K562 (cell line): ENCODE results near the gene ESCO1. TPM values are rescaled to one million over a fixed set of nuclear protein-coding genes. Genes with fewer than 3 reads are reported as not detected.

ENCODE experiments used
- ATAC-seq: fragments of 200-7000 bp; cut with Tn5 transposase; 3 replicates; pipeline ENCODE4 v1.9.1; 2020; ENCODE audit warnings: moderate library complexity
- BruUV-seq: library from RNA; stranded (reverse); fragments of 400-500 nt; replicated peaks from 2 replicates; lab custom pipeline; 2021; lab: Mats Ljungman, UMichigan
- CTCF ChIA-PET: fragments of 300-600 bp; formaldehyde crosslinking; extraction: SDS; loops from one replicate; lab custom pipeline; 2021; ENCODE audit warnings: low intra/inter-chr PET ratio; lab: Yijun Ruan, JAX
- POLR2A ChIA-PET: fragments of 300-600, 350-650 bp; sonication (Branson Sonifier 250); formaldehyde crosslinking; extraction: SDS; loops from one replicate; lab custom pipeline; 2021; ENCODE audit warnings: antibody characterized with exemption, inconsistent platforms; lab: Yijun Ruan, JAX
- DNase-seq, 4 experiments: peaks; one replicate each; pipeline versions ENCODE4 v3.0.0 to v3.0.0-alpha.2; 2011 to 2018; ENCODE audit warnings: low spot score in 3 of 4, mixed read lengths in 3 of 4; ENCODE audit errors: extremely low read depth in 1 of 4
- FAIRE-seq: peaks from 2 replicates; lab custom pipeline; 2011; peaks lifted over from hg19 to GRCh38; lab: Jason Lieb, UNC
- H2AFZ ChIP-seq: 2 replicates; pipeline ENCODE4 v1.6.0; 2011; ENCODE audit warnings: low read depth, low read length, control low read depth, inconsistent platforms
- H3K27ac ChIP-seq: fragments of 200-600 bp; 3 replicates; pipeline ENCODE4 v1.8.0; 2011; ENCODE audit warnings: low read depth, mild to moderate bottlenecking, control low read depth, inconsistent platforms, low read length, moderate library complexity, mixed read lengths; ENCODE audit errors: extremely low read depth
- H3K27me3 ChIP-seq, 2 experiments: fragments of 300-600 bp in 1 of 2; 2 replicates in 1 of 2; 3 replicates in 1 of 2; pipeline versions ENCODE4 v1.6.0 to v1.8.0; 2011; ENCODE audit warnings: inconsistent platforms in 2 of 2, low read length in 2 of 2, mild to moderate bottlenecking in 1 of 2, mixed read lengths in 1 of 2, moderate library complexity in 1 of 2; ENCODE audit not compliant: control insufficient read depth in 2 of 2, insufficient read depth in 2 of 2
- H3K36me3 ChIP-seq: fragments of 300-600 bp; 3 replicates; pipeline ENCODE4 v1.8.0; 2011; ENCODE audit warnings: mild to moderate bottlenecking, low read length, inconsistent platforms; ENCODE audit not compliant: control insufficient read depth, insufficient read depth
- H3K4me1 ChIP-seq, 2 experiments: fragments of 200-600 bp in 1 of 2; replicated peaks in 1 of 2; 2 replicates in 1 of 2; 3 replicates in 1 of 2; pipeline versions ENCODE4 v1.5.1 to v1.8.0; 2011; ENCODE audit warnings: inconsistent platforms in 2 of 2, low read length in 2 of 2, mild to moderate bottlenecking in 1 of 2, mixed read lengths in 1 of 2, moderate library complexity in 1 of 2; ENCODE audit not compliant: control insufficient read depth in 2 of 2, insufficient read depth in 2 of 2
- H3K4me2 ChIP-seq: 2 replicates; pipeline ENCODE4 v1.6.1; 2011; ENCODE audit warnings: low read length, control low read depth, inconsistent platforms, mixed read lengths; ENCODE audit not compliant: insufficient read depth
- H3K4me3 ChIP-seq: fragments of 200-600 bp; sonication (generic), shearing (Covaris generic); 2 replicates; pipeline ENCODE4 v1.5.1; 2016; ENCODE audit warnings: control low read depth, inconsistent platforms
- H3K79me2 ChIP-seq: fragments of 200-600 bp; 3 replicates; pipeline ENCODE4 v1.8.0; 2011; ENCODE audit warnings: low read length, inconsistent platforms; ENCODE audit not compliant: control insufficient read depth, insufficient read depth
- H3K9ac ChIP-seq, 2 experiments: 2 replicates each; pipeline versions ENCODE4 v1.6.0 to v1.6.1; 2011; ENCODE audit warnings: low read depth in 2 of 2, low read length in 2 of 2, control low read depth in 1 of 2, inconsistent platforms in 1 of 2, mild to moderate bottlenecking in 1 of 2, mixed read lengths in 1 of 2; ENCODE audit not compliant: insufficient read depth in 1 of 2
- H3K9me1 ChIP-seq: one replicate; pipeline ENCODE4 v1.6.0; 2011; ENCODE audit warnings: inconsistent platforms, mild to moderate bottlenecking, low read length, moderate library complexity; ENCODE audit not compliant: control insufficient read depth, insufficient read depth
- H3K9me3 ChIP-seq: replicated peaks from 2 replicates; pipeline ENCODE4 v1.5.1; 2011; ENCODE audit warnings: low read depth, low read length, inconsistent platforms; ENCODE audit not compliant: control insufficient read depth, insufficient read depth
- H4K20me1 ChIP-seq: replicated peaks from 2 replicates; pipeline ENCODE4 v1.6.1; 2011; ENCODE audit warnings: low read length, inconsistent platforms, mixed read lengths; ENCODE audit not compliant: control insufficient read depth, insufficient read depth
- CBFA2T3 ChIP-seq: fragments of 450-650 bp; IDR thresholded peaks from 2 replicates; pipeline ENCODE4 v1.6.1; 2017
- CBFB ChIP-seq: sonication (generic); formaldehyde crosslinking; IDR thresholded peaks from 2 replicates; pipeline ENCODE4 v1.4.0; 2020; ENCODE audit warnings: mild to moderate bottlenecking, missing genetic modification reagents
- CEBPB ChIP-seq: fragments of 450-650 bp; IDR thresholded peaks from 2 replicates; pipeline ENCODE4 v1.6.1; 2016; ENCODE audit warnings: missing genetic modification characterization, missing compliant biosample characterization
- MECOM ChIP-seq: fragments of 250-450 bp; sonication (Bioruptor Pico); IDR thresholded peaks from 2 replicates; pipeline ENCODE4 v1.8.0; 2022; ENCODE audit warnings: inconsistent platforms
- RCOR1 ChIP-seq, 2 experiments: IDR thresholded peaks; 2 replicates each; pipeline ENCODE4 v1.6.1; 2012; ENCODE audit warnings: low read depth in 2 of 2, low read length in 2 of 2, borderline replicate concordance in 1 of 2, improper control_type of control experiment in 1 of 2
- SMARCE1 ChIP-seq: fragments of 450-650 bp; IDR thresholded peaks from 2 replicates; pipeline ENCODE4 v1.7.1; 2016; ENCODE audit warnings: mild to moderate bottlenecking
- SREBF2 ChIP-seq: sonication (generic); formaldehyde crosslinking; IDR thresholded peaks from 2 replicates; pipeline ENCODE4 v1.4.0; 2020; ENCODE audit warnings: mild to moderate bottlenecking, missing genetic modification reagents
- ZNF766 ChIP-seq: fragments of 200-800 bp; sonication (Bioruptor generic); conservative IDR thresholded peaks from 2 replicates; pipeline ENCODE4 v1.6.1; 2016; ENCODE audit warnings: missing genetic modification characterization, missing compliant biosample characterization
- ZNF778 ChIP-seq: fragments of 450-650 bp; formaldehyde crosslinking; IDR thresholded peaks from 2 replicates; pipeline ENCODE4 v1.4.0; 2020; ENCODE audit warnings: mild to moderate bottlenecking, moderate library complexity
- WGBS: fragments of 100-300 bp; shearing (Covaris generic); methylation state at CpG from one replicate; pipeline ENCODE4 v1.1.6; 2016; ENCODE audit warnings: low coverage, mixed read lengths; ENCODE audit not compliant: insufficient coverage; ENCODE audit errors: missing lambda C conversion rate; 5-methylcytosine and 5-hydroxymethylcytosine counted together
- in situ Hi-C: fragments of 300-500 bp; cut with MboI; formaldehyde crosslinking; loops from 4 replicates; pipeline ENCODE4 v1.15.0; 2018; ENCODE audit warnings: inconsistent platforms, mixed read lengths
- intact Hi-C: fragments of 100-400 bp; cut with micrococcal nuclease; formaldehyde crosslinking; loops from 2 replicates; pipeline ENCODE4 v1.14.2; 2022
- polyA plus RNA-seq, 8 experiments: library from polyadenylated mRNA; depleted of rRNA in 4 of 8; stranded (reverse) in 5 of 8; unstranded in 3 of 8; fragments of >200 nt; fragmentation: Nextera tagmentation in 2 of 8; fragmentation: Illumina TruSeq in 1 of 8; extraction: Ambion mirVana in 2 of 8; extraction: Trizol in 1 of 8; gene quantifications; 2 replicates each; pipeline versions ENCODE4 v1.2.1 to v1.2.3, GENCODE V29; 2011 to 2014; ENCODE audit warnings: inconsistent platforms in 1 of 8, missing spikeins in 1 of 8
- total RNA-seq, 7 experiments: library from RNA; depleted of rRNA in 6 of 7; stranded (reverse); fragments of >200 nt in 6 of 7; fragmentation: Illumina TruSeq in 2 of 7; extraction: Trizol in 2 of 7; gene quantifications; 2 replicates each; pipeline versions ENCODE4 v1.2.1 to v1.2.3, GENCODE V29; 2011 to 2021; ENCODE audit warnings: low replicate concordance in 1 of 7
- TF ChIP-seq, protein P1 (sequence below), 2 experiments: fragments of 450-650 bp in 1 of 2; IDR thresholded peaks; 2 replicates each; pipeline ENCODE4 v1.6.1; 2011 to 2017; ENCODE audit warnings: low read depth in 2 of 2, antibody characterized with exemption in 1 of 2, borderline replicate concordance in 1 of 2, low read length in 1 of 2, mild to moderate bottlenecking in 1 of 2, mixed read lengths in 1 of 2; ENCODE audit not compliant: control insufficient read depth in 1 of 2
- TF ChIP-seq, protein P2 (sequence below): fragments of 250-450 bp; sonication (Bioruptor Pico); IDR thresholded peaks from 2 replicates; pipeline ENCODE4 v1.4.0; 2020; ENCODE audit warnings: mild to moderate bottlenecking, moderate library complexity, borderline replicate concordance

Gene ESCO1
- total and polyA plus RNA-seq, 9 of the 15 experiments (the other 6 are each of a cell fraction or from before 2014, with no cell fraction given): 15.0 to 31.3 (median 19.6) TPM

DNA sequence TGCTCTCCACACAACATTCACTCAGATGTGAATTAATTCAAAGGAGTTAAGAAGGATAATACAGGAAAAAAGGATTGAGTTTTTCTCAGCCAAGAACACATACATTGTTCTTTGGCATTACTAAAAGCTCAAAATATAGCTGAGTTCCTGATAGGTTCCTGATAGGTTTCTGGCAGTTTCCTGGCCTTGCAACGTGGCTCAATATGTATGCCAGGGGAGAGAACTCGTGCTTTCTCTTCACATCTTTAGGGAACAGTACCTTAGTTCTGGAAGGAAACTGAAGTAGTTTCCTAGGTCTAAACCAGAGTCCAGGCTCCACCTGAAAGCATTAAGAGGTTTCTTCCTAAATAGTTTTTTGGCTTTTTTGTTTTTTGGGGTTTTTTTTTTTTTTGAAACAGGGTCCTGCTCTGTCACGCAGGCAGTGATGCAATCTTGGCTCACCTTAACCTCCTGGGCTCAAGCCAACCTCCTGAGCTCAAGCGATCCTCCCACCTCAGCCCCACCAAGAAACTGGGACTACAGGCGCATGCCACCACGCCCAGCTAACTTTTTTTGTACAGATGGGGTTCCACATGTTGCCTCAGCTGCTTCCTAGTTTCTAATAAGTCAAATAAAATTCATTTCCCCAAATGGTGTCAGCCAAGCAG, 42.8 kb downstream of the ESCO1 start (continued):
- peak; percentile 55 for TF ChIP-seq SMARCE1
- no peak for TF ChIP-seq ZNF778 (CRISPR knock-in tag)
- peak; percentile 70 for TF ChIP-seq CEBPB (tag)
- peak; percentile 22; the same call in 1 of the 2 replicates for TF ChIP-seq MECOM (CRISPR knock-in tag)
- TF ChIP-seq RCOR1 (IDR thresholded peaks at IDR 0.05; ENCODE audit: borderline replicate concordance in 1 of 2, low read depth in 2 of 2, low read length in 2 of 2): 0 out of 4 replicates have a peak, but pooled peaks of 1 of the 2 experiments have one; percentile 32

DNA sequence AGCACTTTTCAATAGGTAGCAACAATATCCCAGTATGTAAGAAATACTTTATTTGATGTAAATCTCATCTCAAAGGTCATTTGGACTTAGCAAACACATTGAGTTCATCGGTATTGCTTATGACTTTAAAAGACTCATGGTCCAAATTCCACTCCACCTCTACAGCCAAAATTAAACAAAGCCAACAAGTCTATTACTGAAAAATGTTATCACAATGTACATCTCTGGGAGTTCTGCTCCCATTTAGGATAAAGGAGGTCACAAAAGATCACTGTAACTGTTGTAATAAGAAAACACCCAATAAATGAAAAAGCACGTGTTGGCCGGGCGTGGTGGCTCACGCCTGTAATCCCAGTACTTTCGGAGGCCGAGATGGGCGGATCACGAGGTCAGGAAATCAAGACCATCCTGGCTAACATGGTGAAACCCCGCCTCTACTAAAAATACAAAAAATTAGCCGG, 50.0 kb downstream of the ESCO1 start:
- CTCF ChIA-PET: no interaction called here
- H3K79me2 ChIP-seq: no peaks in the 10 kb centered on the region
- FAIRE-seq: no peak
- no peak for ATAC-seq
- intact Hi-C loops: no loop called here
- POLR2A ChIA-PET: no interaction called here
- no peaks in the 10 kb centered on the region for H3K9me3 ChIP-seq
- H4K20me1 ChIP-seq: no peaks in the 10 kb centered on the region
- no peak overlapping the region for H3K27ac ChIP-seq
- no peak overlapping the region for H3K9ac ChIP-seq
- no peak overlapping the region for H2AFZ ChIP-seq
- no peaks in the 10 kb centered on the region for H3K27me3 ChIP-seq
- in situ Hi-C loops: no loop called here
- no TSS peak for BruUV-seq
- 95% methylated on average over 6 of the region's 11 CpGs for WGBS
- H3K4me1 ChIP-seq: peaks cover 0 to 1% of the 10 kb centered on the region in 2 experiments; a peak in 1 of 5 replicates
- peaks cover 52% of the 10 kb centered on the region for H3K36me3 ChIP-seq
- H3K4me2 ChIP-seq: no peak overlapping the region
- no peak overlapping the region for H3K4me3 ChIP-seq
- no peaks in the 10 kb centered on the region for H3K9me1 ChIP-seq
- DNase-seq: no peak
- no peak for TF ChIP-seq ZNF766
- TF ChIP-seq CBFB: no peak
- TF ChIP-seq CBFA2T3: no peak
- TF ChIP-seq, protein P1, sequence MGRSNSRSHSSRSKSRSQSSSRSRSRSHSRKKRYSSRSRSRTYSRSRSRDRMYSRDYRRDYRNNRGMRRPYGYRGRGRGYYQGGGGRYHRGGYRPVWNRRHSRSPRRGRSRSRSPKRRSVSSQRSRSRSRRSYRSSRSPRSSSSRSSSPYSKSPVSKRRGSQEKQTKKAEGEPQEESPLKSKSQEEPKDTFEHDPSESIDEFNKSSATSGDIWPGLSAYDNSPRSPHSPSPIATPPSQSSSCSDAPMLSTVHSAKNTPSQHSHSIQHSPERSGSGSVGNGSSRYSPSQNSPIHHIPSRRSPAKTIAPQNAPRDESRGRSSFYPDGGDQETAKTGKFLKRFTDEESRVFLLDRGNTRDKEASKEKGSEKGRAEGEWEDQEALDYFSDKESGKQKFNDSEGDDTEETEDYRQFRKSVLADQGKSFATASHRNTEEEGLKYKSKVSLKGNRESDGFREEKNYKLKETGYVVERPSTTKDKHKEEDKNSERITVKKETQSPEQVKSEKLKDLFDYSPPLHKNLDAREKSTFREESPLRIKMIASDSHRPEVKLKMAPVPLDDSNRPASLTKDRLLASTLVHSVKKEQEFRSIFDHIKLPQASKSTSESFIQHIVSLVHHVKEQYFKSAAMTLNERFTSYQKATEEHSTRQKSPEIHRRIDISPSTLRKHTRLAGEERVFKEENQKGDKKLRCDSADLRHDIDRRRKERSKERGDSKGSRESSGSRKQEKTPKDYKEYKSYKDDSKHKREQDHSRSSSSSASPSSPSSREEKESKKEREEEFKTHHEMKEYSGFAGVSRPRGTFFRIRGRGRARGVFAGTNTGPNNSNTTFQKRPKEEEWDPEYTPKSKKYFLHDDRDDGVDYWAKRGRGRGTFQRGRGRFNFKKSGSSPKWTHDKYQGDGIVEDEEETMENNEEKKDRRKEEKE (IDR thresholded peaks at IDR 0.05; ENCODE audit: borderline replicate concordance in 1 of 2, control insufficient read depth in 1 of 2, low read depth in 2 of 2, low read length in 1 of 2): no peak
- TF ChIP-seq, protein P2, sequence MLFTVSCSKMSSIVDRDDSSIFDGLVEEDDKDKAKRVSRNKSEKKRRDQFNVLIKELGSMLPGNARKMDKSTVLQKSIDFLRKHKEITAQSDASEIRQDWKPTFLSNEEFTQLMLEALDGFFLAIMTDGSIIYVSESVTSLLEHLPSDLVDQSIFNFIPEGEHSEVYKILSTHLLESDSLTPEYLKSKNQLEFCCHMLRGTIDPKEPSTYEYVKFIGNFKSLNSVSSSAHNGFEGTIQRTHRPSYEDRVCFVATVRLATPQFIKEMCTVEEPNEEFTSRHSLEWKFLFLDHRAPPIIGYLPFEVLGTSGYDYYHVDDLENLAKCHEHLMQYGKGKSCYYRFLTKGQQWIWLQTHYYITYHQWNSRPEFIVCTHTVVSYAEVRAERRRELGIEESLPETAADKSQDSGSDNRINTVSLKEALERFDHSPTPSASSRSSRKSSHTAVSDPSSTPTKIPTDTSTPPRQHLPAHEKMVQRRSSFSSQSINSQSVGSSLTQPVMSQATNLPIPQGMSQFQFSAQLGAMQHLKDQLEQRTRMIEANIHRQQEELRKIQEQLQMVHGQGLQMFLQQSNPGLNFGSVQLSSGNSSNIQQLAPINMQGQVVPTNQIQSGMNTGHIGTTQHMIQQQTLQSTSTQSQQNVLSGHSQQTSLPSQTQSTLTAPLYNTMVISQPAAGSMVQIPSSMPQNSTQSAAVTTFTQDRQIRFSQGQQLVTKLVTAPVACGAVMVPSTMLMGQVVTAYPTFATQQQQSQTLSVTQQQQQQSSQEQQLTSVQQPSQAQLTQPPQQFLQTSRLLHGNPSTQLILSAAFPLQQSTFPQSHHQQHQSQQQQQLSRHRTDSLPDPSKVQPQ: no peak
- TF ChIP-seq SREBF2 (CRISPR knock-in tag): no peak
